GM18867 (cell line): ENCODE data around the gene PLCXD1.
"Not testable (repeated sequence)": the region's sequence is repeated elsewhere in the genome, so short reads cannot be mapped to it uniquely, and the experiment has no call there.

Experiments
- ATAC-seq: cut with Tn5 transposase; IDR thresholded peaks from one replicate; pipeline ENCODE4 v1.9.1; 2021; ENCODE audit warnings: mild to moderate bottlenecking, moderate library complexity; ENCODE audit not compliant: unreplicated experiment

Gene PLCXD1

DNA sequence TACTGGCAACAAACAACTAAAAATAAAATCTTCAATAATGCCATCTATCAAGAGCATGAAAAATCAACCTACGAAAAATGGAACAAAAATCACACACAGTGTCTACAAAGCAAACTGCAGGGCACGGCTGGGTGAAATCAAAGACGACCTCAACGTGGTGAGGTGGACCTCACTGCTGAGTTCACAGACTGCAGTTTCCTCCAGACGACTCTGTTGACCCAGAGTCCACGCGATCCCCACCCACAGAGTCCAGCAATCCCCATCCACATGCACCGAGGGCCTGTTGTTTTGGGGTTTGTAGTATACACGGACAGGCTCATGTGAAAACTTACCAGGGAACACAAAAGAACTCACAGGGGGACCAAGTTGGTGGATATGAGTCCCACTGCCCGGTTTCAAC, 68.5 kb downstream of the PLCXD1 start:
- no peak for ATAC-seq

DNA sequence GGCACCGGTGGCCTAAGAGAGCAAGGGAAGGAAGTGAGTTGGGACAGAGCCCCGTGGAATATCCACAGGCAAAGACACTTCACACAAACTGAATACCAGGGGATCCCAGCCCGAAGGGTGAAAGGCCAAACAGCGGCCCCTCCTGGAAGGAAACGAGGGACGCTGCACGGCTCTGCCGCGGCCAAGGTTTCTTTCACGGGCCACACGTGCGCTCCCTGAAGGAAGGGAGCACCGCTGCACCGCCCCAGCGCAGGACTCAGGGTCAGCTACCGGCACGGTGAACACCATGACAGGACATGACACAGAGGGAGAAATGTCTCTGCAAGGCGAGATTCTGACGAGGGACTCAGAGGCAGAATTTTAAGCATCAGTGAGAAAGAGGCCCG, 69.0 kb downstream of the PLCXD1 start:
- ATAC-seq: no peak

DNA sequence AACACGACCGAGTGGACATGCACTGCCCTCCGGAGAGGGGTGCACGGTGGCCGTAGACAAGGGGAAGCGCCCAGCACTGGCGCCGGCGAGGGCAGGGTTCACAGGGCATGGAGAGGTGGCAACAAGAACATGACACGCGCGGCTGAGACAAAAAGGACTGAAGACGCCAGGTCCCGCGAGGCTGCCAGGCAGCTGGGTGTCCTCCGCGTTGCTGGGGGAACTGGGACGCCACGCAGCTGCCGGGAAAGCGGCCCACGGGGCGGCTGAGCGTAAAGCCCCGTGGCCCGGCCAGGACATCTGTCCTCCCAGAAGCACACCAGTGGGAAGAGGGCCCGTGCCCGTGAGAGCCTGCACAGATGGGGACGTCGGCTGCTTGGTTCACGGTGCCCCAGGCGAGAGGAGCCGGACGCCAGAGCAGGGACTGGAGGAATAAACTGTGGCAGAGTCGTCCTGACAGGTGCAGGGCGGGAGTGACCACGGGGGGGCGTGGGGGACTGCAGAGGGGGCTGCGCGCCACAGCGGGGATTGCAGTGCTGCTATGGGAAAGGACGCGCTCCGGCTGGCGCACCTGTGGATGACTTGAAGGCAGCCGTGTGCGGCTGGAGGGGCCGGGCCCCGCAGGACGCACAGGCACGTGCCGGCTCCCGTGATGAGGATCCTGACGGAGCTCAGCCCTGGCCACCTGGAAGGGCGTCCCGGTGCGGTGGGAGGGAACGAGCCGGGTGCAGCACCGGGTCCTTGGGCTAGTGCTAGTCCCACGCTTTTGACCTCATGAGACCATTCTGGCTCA, 69.5 kb downstream of the PLCXD1 start:
- ATAC-seq: no peak

DNA sequence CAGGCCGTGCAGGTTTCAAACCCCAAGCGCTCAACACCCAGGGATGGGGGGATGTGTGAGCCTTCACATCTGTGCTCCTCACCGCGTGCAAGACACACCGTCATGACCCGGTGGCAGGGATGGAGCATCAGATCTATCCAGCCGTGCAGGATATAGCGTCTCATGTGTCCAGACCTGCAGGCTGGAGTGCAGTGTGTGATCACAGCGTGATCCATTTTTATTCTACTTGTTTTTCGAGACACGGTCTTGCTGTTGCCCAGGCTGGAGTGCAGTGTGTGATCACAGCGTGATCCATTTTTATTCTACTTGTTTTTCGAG, 70.1 kb downstream of the PLCXD1 start:
- not testable (repeated sequence) for ATAC-seq

DNA sequence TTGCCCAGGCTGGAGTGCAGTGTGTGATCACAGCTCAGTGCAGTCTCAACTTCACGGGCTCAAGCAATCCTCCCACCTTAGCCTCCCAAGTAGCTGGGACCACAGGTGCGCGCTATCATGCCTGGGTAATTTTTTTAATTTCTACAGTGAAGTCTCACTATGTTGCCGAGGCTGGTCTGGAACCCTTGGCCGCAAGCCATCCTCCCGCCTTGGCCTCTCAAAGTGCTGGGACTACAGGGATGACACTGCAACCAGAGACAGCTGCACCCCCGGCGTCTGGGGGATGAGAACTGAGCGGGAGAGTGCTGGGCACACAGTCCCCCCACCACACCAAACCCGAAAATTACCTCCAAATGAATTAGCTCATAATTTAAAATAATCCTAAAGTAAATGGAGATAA, 70.6 kb downstream of the PLCXD1 start:
- ATAC-seq: no peak

- no peak for ATAC-seq
Observed at GRCh38 chrX:352181-352580, 71.0 kb downstream of the PLCXD1 start.

GRCh38 chrX:352582-353314, 71.6 kb downstream of the PLCXD1 start:
- ATAC-seq: no peak
